ENCODE results near the gene GATA3.

GATA3 gene

DNA sequence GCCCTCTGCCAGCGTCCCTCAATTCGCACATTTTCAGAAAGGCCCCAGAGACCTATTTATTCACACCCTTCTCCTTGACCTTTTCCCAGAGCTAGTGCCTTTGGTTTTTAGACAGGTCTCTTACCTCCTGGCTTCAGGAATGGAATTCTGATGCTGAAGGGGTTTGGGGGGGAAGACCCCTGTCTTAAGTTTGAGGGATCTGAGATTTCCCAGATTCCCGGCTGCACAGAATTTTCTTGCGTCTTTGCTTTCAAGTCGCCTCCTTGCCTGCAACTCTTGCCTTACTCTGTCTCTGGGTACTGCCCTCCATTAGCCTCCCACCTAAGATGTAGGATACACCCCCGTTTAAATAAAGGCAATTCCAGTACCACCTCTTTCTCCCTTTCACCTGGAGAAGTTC lies 1.9 kb downstream of the GATA3 start:
- H3K36me3 ChIP-seq (ENCODE audit: control insufficient read depth in 1 of 2, insufficient read depth in 2 of 2, low read depth in 1 of 2, low read length in 2 of 2): peaks cover 0 to 3% of the 10 kb centered on the region in 2 experiments
- H4K8ac ChIP-seq (ENCODE audit: low read length): no peak overlapping the region
- H2BK15ac ChIP-seq (ENCODE audit: low read depth, poor library complexity, severe bottlenecking): no peak overlapping the region
- no peaks in the 10 kb centered on the region for H3K9me3 ChIP-seq (ENCODE audit: control insufficient read depth, low read length)
- H3K9ac ChIP-seq (ENCODE audit: low read length): no peak overlapping the region
- H2BK12ac ChIP-seq (ENCODE audit: low read length in 2 of 2): no peak overlapping the region
- no peak overlapping the region for H2BK5ac ChIP-seq (ENCODE audit: low read depth, low read length, poor library complexity, severe bottlenecking)
- H3K4me2 ChIP-seq (ENCODE audit: low read length, poor library complexity, severe bottlenecking): no peak overlapping the region
- no peak overlapping the region for H3K23ac ChIP-seq (ENCODE audit: low read length in 2 of 2)
- H3K4me3 ChIP-seq (ENCODE audit: insufficient read depth in 1 of 2, low read depth in 1 of 2, low read length in 2 of 2): no peak overlapping the region
- no peak overlapping the region for H3K27ac ChIP-seq (ENCODE audit: low read length, poor library complexity, severe bottlenecking)
- DNase-seq: no peak
- no peaks in the 10 kb centered on the region for H3K79me1 ChIP-seq (replicated peaks; ENCODE audit: low read length, poor library complexity, severe bottlenecking)
- H3K4me1 ChIP-seq (ENCODE audit: control insufficient read depth, insufficient read depth, low read depth, low read length): peaks cover 28% of the 10 kb centered on the region
- WGBS: 27% methylated on average over 5 of the region's 6 CpGs
- H3K4ac ChIP-seq (ENCODE audit: low read depth in 1 of 2, low read length in 2 of 2): no peak overlapping the region
- H3K14ac ChIP-seq (ENCODE audit: low read length in 2 of 2): no peak overlapping the region
- H3K27me3 ChIP-seq (ENCODE audit: control insufficient read depth in 1 of 2, insufficient read depth in 1 of 2, low read length in 2 of 2): peaks cover 96 to 100% of the 10 kb centered on the region in 2 experiments
- H4K91ac ChIP-seq (ENCODE audit: low read length): no peak overlapping the region
- H2AFZ ChIP-seq (ENCODE audit: low read depth, low read length): no peak overlapping the region
- no peak overlapping the region for H2AK5ac ChIP-seq (ENCODE audit: low read length, severe bottlenecking)
- no peak overlapping the region for H2BK120ac ChIP-seq (ENCODE audit: low read depth, low read length)
- H3K18ac ChIP-seq (ENCODE audit: low read depth in 1 of 2, low read length in 2 of 2): no peak overlapping the region

DNA sequence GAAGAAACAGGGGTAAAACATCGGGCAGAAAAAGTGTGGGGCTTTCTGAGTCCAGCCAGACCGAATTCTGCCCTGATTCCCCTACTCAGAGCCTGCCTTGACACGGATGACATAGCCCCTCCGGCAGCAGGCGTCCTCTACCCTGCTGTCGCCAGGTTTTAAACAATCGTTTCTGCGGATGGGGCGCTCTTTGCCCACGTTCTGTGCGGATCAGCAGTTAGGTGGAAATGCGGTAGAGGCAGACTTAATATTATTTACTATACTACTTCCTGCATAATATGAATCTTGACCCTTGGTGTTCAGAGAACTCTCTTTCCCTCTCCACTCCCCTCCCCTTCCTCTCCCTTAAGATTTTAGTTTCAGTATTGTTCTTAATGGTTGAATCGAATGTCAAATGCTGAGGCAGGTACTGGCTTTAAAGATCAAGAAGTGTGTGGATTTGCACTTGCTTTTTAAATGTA lies 2.4 kb downstream of the GATA3 start:
- H3K27me3 ChIP-seq (ENCODE audit: control insufficient read depth in 1 of 2, insufficient read depth in 1 of 2, low read length in 2 of 2): peaks cover 96 to 100% of the 10 kb centered on the region in 2 experiments
- H3K79me1 ChIP-seq (replicated peaks; ENCODE audit: low read length, poor library complexity, severe bottlenecking): no peaks in the 10 kb centered on the region
- H3K4me3 ChIP-seq (ENCODE audit: insufficient read depth in 1 of 2, low read depth in 1 of 2, low read length in 2 of 2): no peak overlapping the region
- no peak overlapping the region for H3K27ac ChIP-seq (ENCODE audit: low read length, poor library complexity, severe bottlenecking)
- H4K91ac ChIP-seq (ENCODE audit: low read length): no peak overlapping the region
- no peak overlapping the region for H3K23ac ChIP-seq (ENCODE audit: low read length in 2 of 2)
- H4K8ac ChIP-seq (ENCODE audit: low read length): no peak overlapping the region
- H3K18ac ChIP-seq (ENCODE audit: low read depth in 1 of 2, low read length in 2 of 2): peak overlapping the region in 1 of 2 experiments; percentile 11
- no peaks in the 10 kb centered on the region for H3K9me3 ChIP-seq (ENCODE audit: control insufficient read depth, low read length)
- no peak overlapping the region for H2AFZ ChIP-seq (ENCODE audit: low read depth, low read length)
- H2BK15ac ChIP-seq (ENCODE audit: low read depth, poor library complexity, severe bottlenecking): peak overlapping the region; percentile 12
- H3K14ac ChIP-seq (ENCODE audit: low read length in 2 of 2): no peak overlapping the region
- no peak overlapping the region for H3K4ac ChIP-seq (ENCODE audit: low read depth in 1 of 2, low read length in 2 of 2)
- no peak overlapping the region for H2BK5ac ChIP-seq (ENCODE audit: low read depth, low read length, poor library complexity, severe bottlenecking)
- H3K4me2 ChIP-seq (ENCODE audit: low read length, poor library complexity, severe bottlenecking): no peak overlapping the region
- no peak overlapping the region for H3K9ac ChIP-seq (ENCODE audit: low read length)
- no peak overlapping the region for H2BK12ac ChIP-seq (ENCODE audit: low read length in 2 of 2)
- 12% methylated on average over 9 of the region's 13 CpGs for WGBS
- H2BK120ac ChIP-seq (ENCODE audit: low read depth, low read length): no peak overlapping the region
- peaks cover 23% of the 10 kb centered on the region for H3K4me1 ChIP-seq (ENCODE audit: control insufficient read depth, insufficient read depth, low read depth, low read length)
- H3K36me3 ChIP-seq (ENCODE audit: control insufficient read depth in 1 of 2, insufficient read depth in 2 of 2, low read depth in 1 of 2, low read length in 2 of 2): peaks cover 0 to 3% of the 10 kb centered on the region in 2 experiments
- no peak overlapping the region for H2AK5ac ChIP-seq (ENCODE audit: low read length, severe bottlenecking)
- peak; percentile 54 for DNase-seq

DNA sequence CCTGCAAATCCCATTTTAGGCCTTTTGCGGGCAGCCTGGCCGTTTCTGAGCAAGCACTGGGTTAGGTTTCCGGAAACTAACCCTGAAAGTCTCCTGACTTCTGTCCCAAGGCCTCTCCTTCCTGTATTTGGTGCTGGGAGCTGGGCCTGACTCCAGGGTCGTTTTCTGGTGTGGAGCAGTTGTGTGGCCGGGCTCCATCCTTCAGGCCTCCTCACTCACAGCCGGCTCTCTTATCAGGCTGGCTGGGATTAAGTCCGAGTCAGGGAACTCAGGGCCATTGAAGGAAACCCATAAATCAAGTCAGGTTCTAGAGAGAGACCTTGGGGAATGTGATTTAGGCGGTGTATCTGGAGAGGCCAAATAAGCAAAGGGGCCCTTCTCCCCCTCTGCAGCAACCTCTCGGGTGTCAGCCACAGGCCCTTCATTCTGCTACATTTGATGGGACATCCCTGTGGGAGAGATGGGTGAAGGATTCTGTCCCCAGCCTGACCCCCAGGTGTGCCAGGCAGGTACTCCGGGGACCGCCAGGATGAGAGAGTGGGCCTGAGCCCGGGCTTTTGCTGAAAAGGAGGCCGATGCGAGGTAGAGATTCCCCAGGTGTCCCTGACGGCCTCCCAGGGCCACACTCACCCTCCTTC lies 3.3 kb downstream of the GATA3 start:
- peak overlapping the region; percentile 88 for H4K8ac ChIP-seq (ENCODE audit: low read length)
- no peaks in the 10 kb centered on the region for H3K9me3 ChIP-seq (ENCODE audit: control insufficient read depth, low read length)
- H2AK5ac ChIP-seq (ENCODE audit: low read length, severe bottlenecking): no peak overlapping the region
- H3K27ac ChIP-seq (ENCODE audit: low read length, poor library complexity, severe bottlenecking): no peak overlapping the region
- H3K9ac ChIP-seq (ENCODE audit: low read length): no peak overlapping the region
- H2BK15ac ChIP-seq (ENCODE audit: low read depth, poor library complexity, severe bottlenecking): peak overlapping the region; percentile 15
- H3K14ac ChIP-seq (ENCODE audit: low read length in 2 of 2): peak overlapping the region in 1 of 2 experiments; percentile 85
- no peak overlapping the region for H2BK5ac ChIP-seq (ENCODE audit: low read depth, low read length, poor library complexity, severe bottlenecking)
- H3K36me3 ChIP-seq (ENCODE audit: control insufficient read depth in 1 of 2, insufficient read depth in 2 of 2, low read depth in 1 of 2, low read length in 2 of 2): peaks cover 0 to 3% of the 10 kb centered on the region in 2 experiments
- DNase-seq: peak; percentile 56
- 31% methylated on average over 11 of the region's 15 CpGs for WGBS
- peak overlapping the region; percentile 71 to 97 for H3K18ac ChIP-seq (ENCODE audit: low read depth in 1 of 2, low read length in 2 of 2)
- H3K4ac ChIP-seq (ENCODE audit: low read depth in 1 of 2, low read length in 2 of 2): peak overlapping the region; percentile 80 to 97
- H3K23ac ChIP-seq (ENCODE audit: low read length in 2 of 2): peak overlapping the region in 1 of 2 experiments; percentile 83
- H3K4me3 ChIP-seq (ENCODE audit: insufficient read depth in 1 of 2, low read depth in 1 of 2, low read length in 2 of 2): no peak overlapping the region
- H2BK12ac ChIP-seq (ENCODE audit: low read length in 2 of 2): peak overlapping the region in 1 of 2 experiments; percentile 99
- peak overlapping the region; percentile 29 for H2BK120ac ChIP-seq (ENCODE audit: low read depth, low read length)
- peaks cover 96 to 100% of the 10 kb centered on the region in 2 experiments for H3K27me3 ChIP-seq (ENCODE audit: control insufficient read depth in 1 of 2, insufficient read depth in 1 of 2, low read length in 2 of 2)
- no peaks in the 10 kb centered on the region for H3K79me1 ChIP-seq (replicated peaks; ENCODE audit: low read length, poor library complexity, severe bottlenecking)
- peak overlapping the region; percentile 87 for H4K91ac ChIP-seq (ENCODE audit: low read length)
- peaks cover 23% of the 10 kb centered on the region for H3K4me1 ChIP-seq (ENCODE audit: control insufficient read depth, insufficient read depth, low read depth, low read length)
- H2AFZ ChIP-seq (ENCODE audit: low read depth, low read length): no peak overlapping the region
- H3K4me2 ChIP-seq (ENCODE audit: low read length, poor library complexity, severe bottlenecking): no peak overlapping the region

DNA sequence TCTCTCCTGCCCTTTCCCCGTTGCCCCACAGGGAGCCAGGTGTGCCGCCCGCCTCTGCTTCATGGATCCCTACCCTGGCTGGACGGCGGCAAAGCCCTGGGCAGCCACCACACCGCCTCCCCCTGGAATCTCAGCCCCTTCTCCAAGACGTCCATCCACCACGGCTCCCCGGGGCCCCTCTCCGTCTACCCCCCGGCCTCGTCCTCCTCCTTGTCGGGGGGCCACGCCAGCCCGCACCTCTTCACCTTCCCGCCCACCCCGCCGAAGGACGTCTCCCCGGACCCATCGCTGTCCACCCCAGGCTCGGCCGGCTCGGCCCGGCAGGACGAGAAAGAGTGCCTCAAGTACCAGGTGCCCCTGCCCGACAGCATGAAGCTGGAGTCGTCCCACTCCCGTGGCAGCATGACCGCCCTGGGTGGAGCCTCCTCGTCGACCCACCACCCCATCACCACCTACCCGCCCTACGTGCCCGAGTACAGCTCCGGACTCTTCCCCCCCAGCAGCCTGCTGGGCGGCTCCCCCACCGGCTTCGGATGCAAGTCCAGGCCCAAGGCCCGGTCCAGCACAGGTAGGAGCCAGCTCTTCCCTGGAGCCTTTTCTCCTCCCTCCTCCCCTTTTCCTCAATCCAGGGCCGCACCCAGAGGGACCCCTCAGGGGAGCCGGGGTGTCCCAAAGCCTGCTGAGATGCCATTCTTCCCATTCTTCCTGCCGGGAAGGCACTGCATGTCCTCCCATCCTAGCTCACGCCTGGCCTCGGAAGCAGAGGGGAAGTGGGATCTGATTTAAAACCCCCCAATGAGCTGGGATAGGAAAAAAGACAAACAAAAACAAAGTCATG lies 4.0 kb downstream of the GATA3 start:
- Histone ChIP-seq H3K4ac (ENCODE audit: low read depth in 1 of 2, low read length in 2 of 2) (peak overlapping the region; percentile 80 to 97), H3K14ac (ENCODE audit: low read length in 2 of 2) (peak overlapping the region in 1 of 2 experiments; percentile 85), H3K36me3 (ENCODE audit: control insufficient read depth in 1 of 2, insufficient read depth in 2 of 2, low read depth in 1 of 2, low read length in 2 of 2) (peaks cover 0 to 3% of the 10 kb centered on the region in 2 experiments), H2BK12ac (ENCODE audit: low read length in 2 of 2) (peak overlapping the region in 1 of 2 experiments; percentile 99), H2BK120ac (ENCODE audit: low read depth, low read length) (peak overlapping the region; percentile 61), H2AFZ (ENCODE audit: low read depth, low read length) (peak overlapping the region; percentile 47), H3K79me1 (replicated peaks; ENCODE audit: low read length, poor library complexity, severe bottlenecking) (no peaks in the 10 kb centered on the region), H3K9me3 (ENCODE audit: control insufficient read depth, low read length) (no peaks in the 10 kb centered on the region), H2BK15ac (ENCODE audit: low read depth, poor library complexity, severe bottlenecking) (peak overlapping the region; percentile 85), H4K8ac (ENCODE audit: low read length) (peak overlapping the region; percentile 88), H2AK5ac (ENCODE audit: low read length, severe bottlenecking) (no peak overlapping the region), H3K27me3 (ENCODE audit: control insufficient read depth in 1 of 2, insufficient read depth in 1 of 2, low read length in 2 of 2) (peaks cover 97 to 100% of the 10 kb centered on the region in 2 experiments), H3K9ac (ENCODE audit: low read length) (no peak overlapping the region), H3K18ac (ENCODE audit: low read depth in 1 of 2, low read length in 2 of 2) (peak overlapping the region; percentile 71 to 97), H3K27ac (ENCODE audit: low read length, poor library complexity, severe bottlenecking) (no peak overlapping the region), H3K4me1 (ENCODE audit: control insufficient read depth, insufficient read depth, low read depth, low read length) (peaks cover 19% of the 10 kb centered on the region), H4K91ac (ENCODE audit: low read length) (peak overlapping the region; percentile 87), H3K4me3 (ENCODE audit: insufficient read depth in 1 of 2, low read depth in 1 of 2, low read length in 2 of 2) (no peak overlapping the region), H3K4me2 (ENCODE audit: low read length, poor library complexity, severe bottlenecking) (no peak overlapping the region), H2BK5ac (ENCODE audit: low read depth, low read length, poor library complexity, severe bottlenecking) (no peak overlapping the region), H3K23ac (ENCODE audit: low read length in 2 of 2) (peak overlapping the region in 1 of 2 experiments; percentile 83)
- no peak for DNase-seq
- 33% methylated on average over 45 of the region's 45 CpGs for WGBS

Data from mesenchymal stem cell (in vitro differentiated cells and primary cell).